ENCODE results near the gene CNTNAP2. TPM values are rescaled to one million over a fixed set of nuclear protein-coding genes. Genes with fewer than 3 reads are reported as not detected.

Gene CNTNAP2
- total RNA-seq, 4 donors from 2014 or later: 0.42 to 0.71 TPM; not detected in 2

DNA sequence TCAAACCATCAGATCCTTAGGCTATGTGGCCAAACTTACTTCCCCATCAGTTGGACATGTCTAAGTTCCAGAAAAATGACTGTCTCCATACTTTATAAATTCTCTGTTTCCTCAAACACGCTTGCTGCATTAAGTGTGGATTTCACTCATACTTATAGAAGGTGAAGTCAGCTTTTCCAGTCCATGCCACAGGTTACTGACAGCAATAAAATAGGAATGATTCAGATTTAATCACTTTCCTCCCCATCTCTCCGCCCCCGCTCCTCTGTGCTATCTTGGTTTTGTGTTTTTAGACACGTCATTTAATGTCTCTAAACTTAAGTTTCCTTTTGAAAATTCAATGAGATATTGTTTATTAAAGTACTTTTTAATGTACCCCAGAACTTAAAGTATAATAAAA lies 1376.0 kb downstream of the CNTNAP2 start:
- no peak for DNase-seq (ENCODE audit: low spot score in 2 of 2)
- H3K4me3 ChIP-seq (ENCODE audit: low read depth, poor library complexity, severe bottlenecking): no peak overlapping the region
- WGBS, 2 donors: 84 to 85% methylated on average over 4 of the region's 4 CpGs
- TF ChIP-seq, protein P1, sequence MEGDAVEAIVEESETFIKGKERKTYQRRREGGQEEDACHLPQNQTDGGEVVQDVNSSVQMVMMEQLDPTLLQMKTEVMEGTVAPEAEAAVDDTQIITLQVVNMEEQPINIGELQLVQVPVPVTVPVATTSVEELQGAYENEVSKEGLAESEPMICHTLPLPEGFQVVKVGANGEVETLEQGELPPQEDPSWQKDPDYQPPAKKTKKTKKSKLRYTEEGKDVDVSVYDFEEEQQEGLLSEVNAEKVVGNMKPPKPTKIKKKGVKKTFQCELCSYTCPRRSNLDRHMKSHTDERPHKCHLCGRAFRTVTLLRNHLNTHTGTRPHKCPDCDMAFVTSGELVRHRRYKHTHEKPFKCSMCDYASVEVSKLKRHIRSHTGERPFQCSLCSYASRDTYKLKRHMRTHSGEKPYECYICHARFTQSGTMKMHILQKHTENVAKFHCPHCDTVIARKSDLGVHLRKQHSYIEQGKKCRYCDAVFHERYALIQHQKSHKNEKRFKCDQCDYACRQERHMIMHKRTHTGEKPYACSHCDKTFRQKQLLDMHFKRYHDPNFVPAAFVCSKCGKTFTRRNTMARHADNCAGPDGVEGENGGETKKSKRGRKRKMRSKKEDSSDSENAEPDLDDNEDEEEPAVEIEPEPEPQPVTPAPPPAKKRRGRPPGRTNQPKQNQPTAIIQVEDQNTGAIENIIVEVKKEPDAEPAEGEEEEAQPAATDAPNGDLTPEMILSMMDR (IDR thresholded peaks at IDR 0.05): no peak
- TF ChIP-seq POLR2A (IDR thresholded peaks at IDR 0.05): no peak
- intact Hi-C loops (cut with DNase I; ENCODE audit: low total_unique reads): no loop called here

DNA sequence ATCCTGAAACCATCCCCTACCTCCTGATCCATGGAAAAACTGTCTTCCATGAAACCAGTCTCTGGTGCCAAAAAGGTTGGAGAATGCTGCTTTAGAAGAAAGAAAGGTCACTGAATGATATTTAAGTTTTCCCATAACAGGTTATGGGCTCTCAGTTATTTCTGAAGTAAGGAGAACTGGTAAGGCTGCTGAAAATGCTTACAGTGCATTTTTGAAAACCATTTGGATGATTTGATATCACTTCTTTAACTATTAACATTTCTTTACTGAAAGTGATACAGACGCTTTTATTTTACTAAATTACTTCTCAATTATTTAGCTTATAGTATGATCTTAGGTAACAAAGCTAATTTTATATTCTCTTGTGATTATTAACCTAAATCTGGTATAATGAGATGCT lies 1379.6 kb downstream of the CNTNAP2 start:
- no peak for TF ChIP-seq POLR2A (IDR thresholded peaks at IDR 0.05)
- TF ChIP-seq, protein P1 (IDR thresholded peaks at IDR 0.05): no peak
- DNase-seq (ENCODE audit: low spot score in 2 of 2): no peak
- no peak overlapping the region for H3K4me3 ChIP-seq (ENCODE audit: low read depth, poor library complexity, severe bottlenecking)
- intact Hi-C loops (cut with DNase I; ENCODE audit: low total_unique reads): loop anchor here (2.0 kb wide), 1 partner anchor 21 kb away; no protein-coding TSS in a partner anchor
- WGBS, 2 donors: 42 to 81% methylated on average over 1 of the region's 1 CpG

DNA sequence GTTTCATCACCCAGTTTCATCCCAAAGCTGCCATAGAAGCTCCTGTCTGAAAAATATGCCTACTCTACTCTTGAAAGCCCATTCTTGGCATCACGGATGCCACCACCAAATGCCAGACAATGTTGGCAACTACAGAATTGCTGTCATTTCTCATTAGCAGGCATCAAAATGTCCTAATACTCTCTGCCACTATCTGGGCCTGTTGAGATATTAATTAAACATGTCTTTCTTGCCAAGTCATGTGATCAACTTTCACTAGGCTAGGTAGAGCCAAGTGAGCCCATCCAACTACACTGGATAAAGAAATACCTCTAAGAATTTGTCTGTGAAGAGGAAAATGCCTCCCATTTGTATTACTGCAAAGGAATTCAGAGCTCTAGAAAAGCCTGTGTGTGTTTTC lies 1380.6 kb downstream of the CNTNAP2 start:
- TF ChIP-seq POLR2A (IDR thresholded peaks at IDR 0.05): no peak
- TF ChIP-seq, protein P1 (IDR thresholded peaks at IDR 0.05): no peak
- intact Hi-C loops (cut with DNase I; ENCODE audit: low total_unique reads): loop anchor here (2.0 kb wide), 1 partner anchor 20 kb away; no protein-coding TSS in a partner anchor
- DNase-seq (ENCODE audit: low spot score in 2 of 2): no peak
- 91 to 96% methylated on average over 1 of the region's 1 CpG for WGBS, 2 donors
- H3K4me3 ChIP-seq (ENCODE audit: low read depth, poor library complexity, severe bottlenecking): no peak overlapping the region

DNA sequence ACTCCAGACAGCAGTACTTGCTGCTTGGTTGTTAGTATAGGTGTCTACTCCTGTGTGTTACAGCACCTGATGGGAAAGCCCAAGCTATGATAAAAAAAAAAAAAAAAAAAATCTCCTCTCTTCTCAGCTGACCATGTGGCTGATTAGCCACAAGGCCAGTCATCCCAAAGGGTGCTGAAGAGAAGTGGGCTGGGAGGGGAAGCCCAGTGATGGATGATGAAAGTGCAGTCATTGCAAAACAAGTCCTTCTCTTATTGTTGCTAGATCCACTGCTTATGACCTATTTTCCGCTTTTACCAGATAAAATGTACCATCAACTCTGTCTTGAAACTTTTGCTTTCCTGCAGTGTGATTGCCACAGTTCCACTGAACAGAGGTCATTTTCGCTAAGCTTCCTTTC lies 1381.5 kb downstream of the CNTNAP2 start:
- 91 to 94% methylated on average over 2 of the region's 2 CpGs for WGBS, 2 donors
- TF ChIP-seq, protein P1 (IDR thresholded peaks at IDR 0.05): no peak
- no peak for TF ChIP-seq POLR2A (IDR thresholded peaks at IDR 0.05)
- intact Hi-C loops (cut with DNase I; ENCODE audit: low total_unique reads): no loop called here
- H3K4me3 ChIP-seq (ENCODE audit: low read depth, poor library complexity, severe bottlenecking): no peak overlapping the region
- no peak for DNase-seq (ENCODE audit: low spot score in 2 of 2)

DNA sequence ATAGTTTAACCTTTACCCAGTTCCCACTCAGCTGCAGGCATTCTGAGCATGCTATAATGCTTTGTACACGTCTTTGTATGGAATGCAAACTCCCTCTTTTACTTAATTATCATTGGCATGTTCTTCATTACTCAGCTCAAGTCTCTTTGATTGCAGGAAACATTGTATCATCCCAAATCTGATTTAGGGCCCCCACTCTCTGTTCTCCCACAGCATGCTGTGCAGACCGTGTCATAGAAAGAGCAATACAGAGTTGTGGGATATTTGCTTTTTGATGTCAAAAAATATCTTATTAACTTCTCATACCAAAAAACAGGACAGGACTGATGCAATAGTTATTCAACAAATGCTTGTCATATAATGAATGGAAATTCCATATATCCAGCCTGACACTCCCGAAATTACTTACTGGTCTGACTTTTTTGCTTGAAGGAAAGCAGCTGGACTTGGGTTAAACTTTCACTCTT lies 1392.5 kb downstream of the CNTNAP2 start:
- TF ChIP-seq POLR2A (IDR thresholded peaks at IDR 0.05): no peak
- TF ChIP-seq, protein P1 (IDR thresholded peaks at IDR 0.05): no peak
- no peak overlapping the region for H3K4me3 ChIP-seq (ENCODE audit: low read depth, poor library complexity, severe bottlenecking)
- WGBS, 2 donors: 44 to 49% methylated on average over 3 of the region's 3 CpGs
- intact Hi-C loops (cut with DNase I; ENCODE audit: low total_unique reads): no loop called here
- no peak for DNase-seq (ENCODE audit: low spot score in 2 of 2)

All from lower leg skin (tissue), 4 donors.